Lung (tissue), 12 donors: ENCODE results near the gene TRIOBP. TPM values are rescaled to one million over a fixed set of nuclear protein-coding genes. Genes with fewer than 3 reads are reported as not detected.

Experiments used
- ATAC-seq: fragments of 200-7000 bp; cut with Tn5 transposase; one replicate; pipeline ENCODE4 v1.9.1; 2020; ENCODE audit warnings: moderate number of reproducible peaks; ENCODE audit not compliant: insufficient read depth, low FRiP score
- DNase-seq, 3 donors: peaks; one replicate each; pipeline ENCODE4 v3.0.0-alpha.2; 2013 to 2017
- H3K27ac ChIP-seq, 2 donors: one replicate each; pipeline ENCODE4 v1.5.1; 2013; ENCODE audit warnings: mild to moderate bottlenecking in 2 of 2, moderate library complexity in 2 of 2, control low read depth in 1 of 2, inconsistent platforms in 1 of 2, low read depth in 1 of 2, low read length in 1 of 2
- H3K27me3 ChIP-seq, 3 donors: one replicate each; pipeline ENCODE4 v1.5.1; 2013; ENCODE audit warnings: low read length in 2 of 3; ENCODE audit not compliant: control insufficient read depth in 3 of 3, insufficient read depth in 3 of 3
- H3K36me3 ChIP-seq, 4 donors: one replicate each; pipeline ENCODE4 v1.5.1; 2013; ENCODE audit warnings: low read length in 4 of 4, mild to moderate bottlenecking in 1 of 4, moderate library complexity in 1 of 4; ENCODE audit not compliant: control insufficient read depth in 4 of 4, insufficient read depth in 4 of 4
- H3K4me1 ChIP-seq, 5 donors: one replicate each; pipeline ENCODE4 v1.5.1; 2013; ENCODE audit warnings: low read length in 5 of 5, mild to moderate bottlenecking in 2 of 5, moderate library complexity in 1 of 5; ENCODE audit not compliant: control insufficient read depth in 5 of 5, insufficient read depth in 5 of 5
- H3K4me3 ChIP-seq: one replicate; pipeline ENCODE4 v1.5.1; 2013; ENCODE audit warnings: mild to moderate bottlenecking, control low read depth, moderate library complexity
- H3K9ac ChIP-seq, 2 donors: one replicate each; pipeline ENCODE4 v1.5.1; 2013; ENCODE audit warnings: low read length in 2 of 2, control low read depth in 1 of 2; ENCODE audit not compliant: insufficient read depth in 1 of 2
- H3K9me3 ChIP-seq, 4 donors: one replicate each; pipeline ENCODE4 v1.5.1; 2013; ENCODE audit warnings: low read length in 3 of 4, mild to moderate bottlenecking in 1 of 4, moderate library complexity in 1 of 4; ENCODE audit not compliant: control insufficient read depth in 4 of 4, insufficient read depth in 3 of 4
- WGBS, 2 donors: extraction: QIAGEN DNeasy Blood & Tissue Kit; methylation state at CpG; one replicate each; pipeline ENCODE4 v1.1.7; 2013; 5-methylcytosine and 5-hydroxymethylcytosine counted together
- polyA plus RNA-seq, 2 donors: library from polyadenylated mRNA; stranded (reverse); fragments of 200-250 nt; gene quantifications; one replicate each; pipeline ENCODE4 v1.2.1, GENCODE V29; 2013
- total RNA-seq, 2 donors: library from RNA; depleted of rRNA in 1 of 2; stranded (reverse); fragments of >200 nt in 1 of 2; gene quantifications; one replicate each; pipeline ENCODE4 v1.2.1, GENCODE V29; 2014 to 2021
- TF ChIP-seq, protein P1 (sequence below): IDR thresholded peaks from 2 replicates; pipeline ENCODE4 v1.5.1; 2012; ENCODE audit warnings: mild to moderate bottlenecking; ENCODE audit errors: control extremely low read depth, extremely low read depth
- donor health status: control.
- donor health status: control.
- donor health status: Bipolar disorder and iron deficiency.
- donor health status: healthy.
- donor health status: DM: yes; HTN: yes; CAD: no.

TRIOBP gene
- total and polyA plus RNA-seq, 4 donors: 37.1 to 105 (median 85.0) TPM

DNA sequence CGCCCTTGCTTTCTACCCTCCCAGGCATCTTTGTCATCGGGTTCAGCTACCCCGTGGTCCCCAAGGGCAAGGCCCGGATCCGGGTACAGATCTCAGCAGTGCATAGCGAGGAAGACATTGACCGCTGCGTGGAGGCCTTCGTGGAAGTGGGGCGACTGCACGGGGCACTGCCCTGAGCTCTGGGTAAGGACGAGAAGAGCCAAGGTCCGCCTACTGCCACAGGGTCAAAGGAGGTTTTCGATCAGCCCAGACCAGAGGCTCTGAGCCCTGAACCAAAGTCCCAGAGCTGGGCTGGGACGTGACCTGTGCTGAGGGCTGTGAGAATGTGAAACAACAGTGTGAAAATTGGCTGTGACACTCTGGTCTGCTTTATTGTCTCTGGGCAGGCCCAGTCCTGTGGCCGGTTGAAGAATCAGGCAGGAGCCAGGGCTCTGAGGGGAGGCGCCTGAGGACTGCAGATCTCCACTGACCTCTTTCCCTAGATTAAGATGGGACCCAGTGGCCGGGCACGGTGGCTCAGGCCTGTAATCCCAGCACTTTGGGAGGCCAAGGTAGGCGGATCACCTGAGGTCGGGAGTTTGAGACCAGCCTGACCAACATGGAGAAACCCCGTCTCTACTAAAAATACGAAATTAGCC lies 119.8 kb downstream of the TRIOBP start:
- no peaks in the 10 kb centered on the region for H3K9me3 ChIP-seq
- 95 to 98% methylated on average over 20 to 23 of the region's 23 CpGs for WGBS, 2 donors
- no peak overlapping the region for H3K9ac ChIP-seq
- H3K27me3 ChIP-seq: peaks cover 0 to 23% (median 23%) of the 10 kb centered on the region in 3 donors
- no peak overlapping the region for H3K4me3 ChIP-seq
- no peak for DNase-seq
- H3K36me3 ChIP-seq: peaks cover 0 to 8% (median 1%) of the 10 kb centered on the region in 4 donors
- no peak for ATAC-seq
- H3K4me1 ChIP-seq: peaks cover 0 to 17% (median 11%) of the 10 kb centered on the region in 5 donors
- no peak overlapping the region for H3K27ac ChIP-seq
- TF ChIP-seq, protein P1, sequence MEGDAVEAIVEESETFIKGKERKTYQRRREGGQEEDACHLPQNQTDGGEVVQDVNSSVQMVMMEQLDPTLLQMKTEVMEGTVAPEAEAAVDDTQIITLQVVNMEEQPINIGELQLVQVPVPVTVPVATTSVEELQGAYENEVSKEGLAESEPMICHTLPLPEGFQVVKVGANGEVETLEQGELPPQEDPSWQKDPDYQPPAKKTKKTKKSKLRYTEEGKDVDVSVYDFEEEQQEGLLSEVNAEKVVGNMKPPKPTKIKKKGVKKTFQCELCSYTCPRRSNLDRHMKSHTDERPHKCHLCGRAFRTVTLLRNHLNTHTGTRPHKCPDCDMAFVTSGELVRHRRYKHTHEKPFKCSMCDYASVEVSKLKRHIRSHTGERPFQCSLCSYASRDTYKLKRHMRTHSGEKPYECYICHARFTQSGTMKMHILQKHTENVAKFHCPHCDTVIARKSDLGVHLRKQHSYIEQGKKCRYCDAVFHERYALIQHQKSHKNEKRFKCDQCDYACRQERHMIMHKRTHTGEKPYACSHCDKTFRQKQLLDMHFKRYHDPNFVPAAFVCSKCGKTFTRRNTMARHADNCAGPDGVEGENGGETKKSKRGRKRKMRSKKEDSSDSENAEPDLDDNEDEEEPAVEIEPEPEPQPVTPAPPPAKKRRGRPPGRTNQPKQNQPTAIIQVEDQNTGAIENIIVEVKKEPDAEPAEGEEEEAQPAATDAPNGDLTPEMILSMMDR: no peak

DNA sequence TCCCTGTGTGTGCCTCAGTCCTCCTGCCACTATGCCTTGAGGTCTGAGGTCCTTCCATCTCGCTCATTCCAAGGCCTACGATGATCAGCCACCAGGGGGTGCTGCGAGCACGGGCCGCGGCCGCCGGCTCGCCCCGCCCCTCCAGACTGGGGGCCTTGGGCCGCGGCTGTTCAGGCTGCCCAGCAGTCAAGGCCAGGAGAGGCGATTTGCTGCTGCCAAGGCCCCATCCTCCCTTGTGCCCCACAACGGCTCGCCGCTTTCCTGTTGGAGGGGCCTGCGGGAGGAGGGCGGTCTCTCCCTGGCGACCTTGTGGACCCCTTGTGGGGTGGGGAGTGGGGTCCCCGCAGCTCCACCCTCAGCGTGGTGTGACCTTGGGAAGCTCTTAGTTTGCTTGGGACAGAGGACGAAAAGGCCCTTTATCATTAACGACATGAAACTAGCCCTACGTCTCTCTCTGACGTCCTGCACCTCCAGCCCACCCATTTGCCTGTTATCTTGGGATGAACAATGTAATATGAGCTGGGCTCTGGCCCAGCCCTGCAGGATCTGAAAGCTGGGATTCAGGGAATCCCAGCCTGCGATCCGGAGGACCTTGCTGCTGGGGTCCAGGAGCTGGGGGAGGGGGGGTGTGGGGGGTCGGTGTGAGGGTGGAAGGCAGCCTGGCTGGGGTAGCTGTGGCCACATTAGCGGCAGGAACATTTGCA lies 121.0 kb downstream of the TRIOBP start:
- Histone ChIP-seq H3K4me1 (peaks cover 0 to 17% (median 11%) of the 10 kb centered on the region in 5 donors), H3K36me3 (peaks cover 0 to 6% (median 1%) of the 10 kb centered on the region in 4 donors), H3K27me3 (peaks cover 4 to 35% (median 35%) of the 10 kb centered on the region in 3 donors), H3K27ac (no peak overlapping the region), H3K9ac (peak overlapping the region in 1 of 2 donors; percentile 47), H3K4me3 (peak overlapping the region; percentile 23), H3K9me3 (no peaks in the 10 kb centered on the region)
- DNase-seq: peak; percentile 82 to 90 (median 88)
- 4 to 8% methylated on average over 22 to 29 of the region's 29 CpGs for WGBS, 2 donors
- TF ChIP-seq, protein P1: peak; percentile 98
- ATAC-seq: peak; percentile 92

DNA sequence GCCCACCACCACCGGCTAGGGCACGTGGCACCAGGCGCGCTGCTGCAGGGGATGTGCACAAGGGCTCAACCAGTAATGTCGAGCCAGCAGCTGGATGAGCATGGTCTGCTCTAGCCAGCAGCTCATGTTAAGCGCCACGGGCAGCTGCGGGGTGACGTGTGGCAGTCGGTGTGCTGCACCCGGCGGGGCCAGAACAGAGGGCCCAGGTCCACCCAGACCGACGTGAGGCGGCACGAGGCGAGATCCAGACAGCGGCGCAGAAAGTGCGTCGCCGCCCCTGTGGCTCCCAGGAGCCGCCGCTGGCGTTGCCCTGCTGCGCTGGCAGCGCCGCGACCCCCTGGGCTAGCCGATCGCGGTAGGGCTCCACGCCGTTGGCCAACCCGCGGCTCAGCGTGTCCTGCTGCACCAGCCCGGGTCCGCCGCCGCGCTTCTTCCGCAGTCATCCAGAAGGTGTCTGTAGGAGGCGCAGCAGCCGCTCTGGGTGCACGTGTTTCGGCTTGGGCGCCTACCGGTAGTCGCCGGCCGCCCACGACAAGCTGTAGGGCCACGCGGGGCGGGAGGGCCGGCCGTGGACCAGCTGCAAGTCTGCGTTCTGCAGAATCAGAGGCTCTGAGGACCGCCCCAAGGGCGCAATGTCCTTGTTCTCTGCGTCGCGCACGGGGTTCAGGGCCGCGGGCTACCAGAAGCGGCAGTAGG lies 121.7 kb downstream of the TRIOBP start:
- TF ChIP-seq, protein P1: no peak
- Histone ChIP-seq H3K27me3 (peaks cover 4 to 42% (median 42%) of the 10 kb centered on the region in 3 donors), H3K9me3 (no peaks in the 10 kb centered on the region), H3K27ac (no peak overlapping the region), H3K4me1 (peaks cover 0 to 17% (median 11%) of the 10 kb centered on the region in 5 donors), H3K36me3 (peaks cover 0 to 6% (median 1%) of the 10 kb centered on the region in 4 donors), H3K9ac (no peak overlapping the region), H3K4me3 (no peak overlapping the region)
- WGBS, 2 donors: 3% methylated on average over 58 to 68 of the region's 68 CpGs
- DNase-seq (peak; percentile 55 to 66 (median 59)), ATAC-seq (peak; percentile 63)
